Heart left ventricle (tissue), 16 donors: Measurements from ENCODE around the gene PJA1. TPM values are rescaled to one million over a fixed set of nuclear protein-coding genes. Genes with fewer than 3 reads are reported as not detected.

Source experiments
- ATAC-seq, 4 donors: fragments of 200-7000 bp; cut with Tn5 transposase; one replicate each; pipeline ENCODE4 v1.9.1; 2020 to 2022; ENCODE audit warnings: moderate library complexity in 4 of 4, mild to moderate bottlenecking in 3 of 4, moderate number of reproducible peaks in 1 of 4
- DNase-seq, 5 donors: peaks; one replicate each; pipeline ENCODE4 v3.0.0-alpha.2; 2020
- H3K27ac ChIP-seq, 12 donors: fragments of 200-600 bp; sonication (generic) in 4 of 12; one replicate each; pipeline versions ENCODE4 v1.5.0 to v1.8.0; 2016 to 2022; ENCODE audit warnings: mild to moderate bottlenecking in 2 of 12
- H3K27me3 ChIP-seq, 9 donors: fragments of 200-600 bp; sonication (generic) in 2 of 9; one replicate each; pipeline versions ENCODE4 v1.5.1 to v1.8.0; 2016 to 2022; ENCODE audit warnings: mild to moderate bottlenecking in 3 of 9
- H3K36me3 ChIP-seq, 9 donors: fragments of 200-600 bp; sonication (generic) in 2 of 9; one replicate each; pipeline versions ENCODE4 v1.5.0 to v1.8.0; 2018 to 2022; ENCODE audit warnings: mild to moderate bottlenecking in 2 of 9
- H3K4me1 ChIP-seq, 12 donors: fragments of 200-600 bp; sonication (generic) in 4 of 12; one replicate each; pipeline versions ENCODE4 v1.5.0 to v1.8.0; 2016 to 2022; ENCODE audit warnings: mild to moderate bottlenecking in 3 of 12
- H3K4me3 ChIP-seq, 12 donors: fragments of 200-600 bp; sonication (generic) in 4 of 12; one replicate each; pipeline versions ENCODE4 v1.5.0 to v1.8.0; 2017 to 2022; ENCODE audit warnings: mild to moderate bottlenecking in 9 of 12, moderate library complexity in 4 of 12
- H3K9me3 ChIP-seq, 12 donors: fragments of 200-600 bp; sonication (generic) in 4 of 12; one replicate each; pipeline versions ENCODE4 v1.5.0 to v1.8.0; 2016 to 2022; ENCODE audit warnings: mild to moderate bottlenecking in 1 of 12
- CTCF ChIP-seq, 12 donors: fragments of 200-600 bp; sonication (generic) in 4 of 12; IDR thresholded peaks; one replicate each; pipeline versions ENCODE4 v1.5.0 to v1.8.0; 2018 to 2022; ENCODE audit warnings: antibody characterized with exemption in 12 of 12, mild to moderate bottlenecking in 5 of 12
- POLR2A ChIP-seq, 2 donors: fragments of 450-650 bp; IDR thresholded peaks; one replicate each; pipeline ENCODE4 v1.6.1; 2017; ENCODE audit warnings: antibody characterized with exemption in 2 of 2, mild to moderate bottlenecking in 2 of 2, moderate library complexity in 2 of 2
- WGBS, 4 donors: extraction: QIAGEN DNeasy Blood & Tissue Kit in 2 of 4; methylation state at CpG; one replicate each; pipeline versions ENCODE4 v1.1.5 to v1.1.7; 2013 to 2018; 5-methylcytosine and 5-hydroxymethylcytosine counted together
- intact Hi-C, 10 donors: fragments of 100-400 bp; cut with DNase I; formaldehyde crosslinking; loops; one replicate each; pipeline versions ENCODE4 v1.11.1 to v1.14.2; 2022
- polyA plus RNA-seq, 2 donors: library from polyadenylated mRNA; stranded (reverse); fragments of 200-250 nt; gene quantifications; one replicate each; pipeline ENCODE4 v1.2.3, GENCODE V29; 2013
- total RNA-seq, 9 donors: library from RNA; depleted of rRNA in 2 of 9; stranded (reverse); fragments of >200 nt in 2 of 9; fragmentation: NEBNext Ultra II Directional in 3 of 9; extraction: Animal tissue kit (Norgen Biotek cat#: 25700) in 3 of 9; gene quantifications; one replicate each; pipeline versions ENCODE4 v1.1.0 to v1.2.4, GENCODE V29; 2016 to 2023
- donor health status: ischemic (EF 13 %, LVEDD 7.1; RV severe dilation, severe dysfunction).
- donor health status: healthy with polysubstance abuse.
- donor health status: DM: no; HTN: yes; CAD: no.
- donor health status: DM: no; HTN: no; CAD: no.
- donor health status: ischemic (EF 25% LVEDD 6.9; RV normal size, moderate dysfunction).
- donor health status: ischemic (EF 25% LVEDD 5.7; RV mildly dilated, moderate dysfunction).
- donor health status: healthy.
- donor health status: DM: yes; HTN: yes; CAD: no.
- donor health status: ischemic (EF 35%, LVEDD 5.7; RV mildly dilated, moderate dysfunction).
- donor health status: nonischemic (EF 11% LVEDD 7.7; RV severe dilation, severe dysfunction).
- donor health status: DM: yes; HTN: yes; CAD: no.
- donor health status: PGD.
- donor health status: ischemic (EF 29% LVEDD 5.4; RV normal size, mild dysfunction).
- donor health status: nonischemic (EF 23%, LVEDD 6.1; RV moderate dilation, normal function).

The PJA1 gene
- total and polyA plus RNA-seq, 11 donors, result 4.3 to 20.1 (median 14.4) TPM

GRCh38 chrX:69142788-69143469, 22.3 kb downstream of the PJA1 start:
- WGBS, 4 donors, result 86 to 94% (median 92%) methylated on average over 8 to 12 of the region's 12 CpGs
- H3K36me3 ChIP-seq, result no peaks in the 10 kb centered on the region
- peaks cover 0 to 3% (median 0%) of the 10 kb centered on the region in 12 donors for H3K4me1 ChIP-seq
- peaks cover 0 to 12% (median 0%) of the 10 kb centered on the region in 9 donors for H3K27me3 ChIP-seq
- ATAC-seq, result no peak
- no peaks in the 10 kb centered on the region for H3K9me3 ChIP-seq
- DNase-seq, result no peak
- H3K27ac ChIP-seq, result no peak overlapping the region
- TF ChIP-seq CTCF (IDR thresholded peaks at IDR 0.05), result no peak
- TF ChIP-seq POLR2A (IDR thresholded peaks at IDR 0.05), result no peak
- no peak overlapping the region for H3K4me3 ChIP-seq
- intact Hi-C loops, result no loop called here

- intact Hi-C loops, result no loop called here
- WGBS, 4 donors, result 81 to 89% (median 85%) methylated on average over 5 of the region's 5 CpGs
- no peak for ATAC-seq
Measured at GRCh38 chrX:69140837-69141236, 24.4 kb downstream of the PJA1 start.

DNA sequence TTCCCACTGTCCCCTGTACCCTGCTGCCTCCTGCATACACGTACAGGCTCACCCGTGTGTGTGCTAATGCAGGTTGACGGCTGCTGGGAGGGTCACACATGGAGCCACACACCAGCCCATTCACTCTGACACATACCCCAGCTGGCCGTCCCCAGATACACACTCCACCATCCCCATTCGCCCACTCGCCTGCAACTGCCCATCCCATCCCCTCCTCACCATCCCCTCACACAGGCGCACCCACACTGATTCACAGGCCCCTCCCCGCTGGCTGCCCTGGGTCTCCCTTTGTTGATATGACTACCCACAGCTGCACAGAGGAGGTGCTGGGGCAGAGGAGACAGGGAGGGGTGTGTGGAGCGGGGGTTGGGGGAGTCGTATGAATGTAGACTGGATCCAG, 25.7 kb downstream of the PJA1 start:
- Histone ChIP-seq H3K27me3 (peaks cover 0 to 28% (median 0%) of the 10 kb centered on the region in 9 donors), H3K4me3 (no peak overlapping the region), H3K9me3 (no peaks in the 10 kb centered on the region), H3K27ac (no peak overlapping the region), H3K4me1 (peaks cover 0 to 12% (median 0%) of the 10 kb centered on the region in 12 donors), H3K36me3 (no peaks in the 10 kb centered on the region)
- no peak for TF ChIP-seq POLR2A (IDR thresholded peaks at IDR 0.05)
- no peak for TF ChIP-seq CTCF (IDR thresholded peaks at IDR 0.05)
- intact Hi-C loops, result loop anchor here in 3 of 10 donors (10.0 kb wide), 3 partner anchors 65 to 315 kb away; partner anchors contain the start of gene EFNB1 (in 1 of the 3)
- DNase-seq (no peak), ATAC-seq (no peak)
- 80 to 94% (median 89%) methylated on average over 10 of the region's 10 CpGs for WGBS, 4 donors

More at GRCh38 chrX:69140837-69141236, 24.4 kb downstream of the PJA1 start:
- Histone ChIP-seq H3K9me3 (no peaks in the 10 kb centered on the region), H3K27ac (no peak overlapping the region), H3K4me3 (no peak overlapping the region), H3K36me3 (no peaks in the 10 kb centered on the region), H3K27me3 (peaks cover 0 to 22% (median 0%) of the 10 kb centered on the region in 9 donors), H3K4me1 (peaks cover 0 to 12% (median 0%) of the 10 kb centered on the region in 12 donors)
- DNase-seq, result no peak
- TF ChIP-seq POLR2A (IDR thresholded peaks at IDR 0.05) (no peak), CTCF (IDR thresholded peaks at IDR 0.05) (no peak)

DNA sequence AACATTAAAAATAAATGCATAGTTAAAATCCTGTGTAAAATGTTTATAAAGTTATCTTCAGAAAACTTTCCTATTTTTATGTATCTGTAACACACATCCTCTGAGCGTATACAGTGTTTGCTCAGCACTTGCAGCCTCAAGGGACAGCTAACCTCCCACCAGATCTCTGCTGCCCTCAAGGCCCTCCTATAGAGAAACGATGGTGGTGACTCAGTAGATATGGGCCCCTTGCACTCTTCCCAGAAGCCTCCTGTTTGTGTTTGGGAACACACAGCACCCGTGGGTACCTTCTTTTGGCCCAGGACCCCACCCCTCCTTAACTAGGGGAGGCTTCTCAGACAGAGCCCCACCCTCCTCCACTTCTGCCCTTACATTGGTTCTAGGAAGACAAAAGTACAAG, 26.7 kb downstream of the PJA1 start:
- intact Hi-C loops, result loop anchor here in 3 of 10 donors (10.0 kb wide), 3 partner anchors 64 to 314 kb away; partner anchors contain the start of gene EFNB1 (in 1 of the 3)
- Histone ChIP-seq H3K4me3 (no peak overlapping the region), H3K27me3 (peaks cover 0 to 26% (median 0%) of the 10 kb centered on the region in 9 donors), H3K27ac (no peak overlapping the region), H3K4me1 (peaks cover 0 to 12% (median 0%) of the 10 kb centered on the region in 12 donors), H3K9me3 (no peaks in the 10 kb centered on the region), H3K36me3 (no peaks in the 10 kb centered on the region)
- ATAC-seq (no peak), DNase-seq (no peak)
- WGBS, 4 donors, result 63 to 71% (median 69%) methylated on average over 3 of the region's 3 CpGs
- TF ChIP-seq CTCF (IDR thresholded peaks at IDR 0.05) (no peak), POLR2A (IDR thresholded peaks at IDR 0.05) (no peak)
